K562 (cell line): ENCODE data around the gene PDE4D. TPM values are rescaled to one million over a fixed set of nuclear protein-coding genes. Genes with fewer than 3 reads are reported as not detected.

ENCODE experiments used
- ATAC-seq: fragments of 200-7000 bp; cut with Tn5 transposase; 3 replicates; pipeline ENCODE4 v1.9.1; 2020; ENCODE audit warnings: moderate library complexity
- BruUV-seq: library from RNA; stranded (reverse); fragments of 400-500 nt; replicated peaks from 2 replicates; lab custom pipeline; 2021; lab: Mats Ljungman, UMichigan
- CTCF ChIA-PET: fragments of 300-600 bp; formaldehyde crosslinking; extraction: SDS; loops from one replicate; lab custom pipeline; 2021; ENCODE audit warnings: low intra/inter-chr PET ratio; lab: Yijun Ruan, JAX
- POLR2A ChIA-PET: fragments of 300-600, 350-650 bp; sonication (Branson Sonifier 250); formaldehyde crosslinking; extraction: SDS; loops from one replicate; lab custom pipeline; 2021; ENCODE audit warnings: antibody characterized with exemption, inconsistent platforms; lab: Yijun Ruan, JAX
- DNase-seq, 4 experiments: peaks; one replicate each; pipeline versions ENCODE4 v3.0.0 to v3.0.0-alpha.2; 2011 to 2018; ENCODE audit warnings: low spot score in 3 of 4, mixed read lengths in 3 of 4; ENCODE audit errors: extremely low read depth in 1 of 4
- FAIRE-seq: peaks from 2 replicates; lab custom pipeline; 2011; peaks lifted over from hg19 to GRCh38; lab: Jason Lieb, UNC
- H2AFZ ChIP-seq: 2 replicates; pipeline ENCODE4 v1.6.0; 2011; ENCODE audit warnings: low read depth, low read length, control low read depth, inconsistent platforms
- H3K27ac ChIP-seq: fragments of 200-600 bp; 3 replicates; pipeline ENCODE4 v1.8.0; 2011; ENCODE audit warnings: low read depth, mild to moderate bottlenecking, control low read depth, inconsistent platforms, low read length, moderate library complexity, mixed read lengths; ENCODE audit errors: extremely low read depth
- H3K27me3 ChIP-seq, 2 experiments: fragments of 300-600 bp in 1 of 2; 2 replicates in 1 of 2; 3 replicates in 1 of 2; pipeline versions ENCODE4 v1.6.0 to v1.8.0; 2011; ENCODE audit warnings: inconsistent platforms in 2 of 2, low read length in 2 of 2, mild to moderate bottlenecking in 1 of 2, mixed read lengths in 1 of 2, moderate library complexity in 1 of 2; ENCODE audit not compliant: control insufficient read depth in 2 of 2, insufficient read depth in 2 of 2
- H3K36me3 ChIP-seq: fragments of 300-600 bp; 3 replicates; pipeline ENCODE4 v1.8.0; 2011; ENCODE audit warnings: mild to moderate bottlenecking, low read length, inconsistent platforms; ENCODE audit not compliant: control insufficient read depth, insufficient read depth
- H3K4me1 ChIP-seq, 2 experiments: fragments of 200-600 bp in 1 of 2; replicated peaks in 1 of 2; 2 replicates in 1 of 2; 3 replicates in 1 of 2; pipeline versions ENCODE4 v1.5.1 to v1.8.0; 2011; ENCODE audit warnings: inconsistent platforms in 2 of 2, low read length in 2 of 2, mild to moderate bottlenecking in 1 of 2, mixed read lengths in 1 of 2, moderate library complexity in 1 of 2; ENCODE audit not compliant: control insufficient read depth in 2 of 2, insufficient read depth in 2 of 2
- H3K4me2 ChIP-seq: 2 replicates; pipeline ENCODE4 v1.6.1; 2011; ENCODE audit warnings: low read length, control low read depth, inconsistent platforms, mixed read lengths; ENCODE audit not compliant: insufficient read depth
- H3K4me3 ChIP-seq: fragments of 200-600 bp; sonication (generic), shearing (Covaris generic); 2 replicates; pipeline ENCODE4 v1.5.1; 2016; ENCODE audit warnings: control low read depth, inconsistent platforms
- H3K79me2 ChIP-seq: fragments of 200-600 bp; 3 replicates; pipeline ENCODE4 v1.8.0; 2011; ENCODE audit warnings: low read length, inconsistent platforms; ENCODE audit not compliant: control insufficient read depth, insufficient read depth
- H3K9ac ChIP-seq, 2 experiments: 2 replicates each; pipeline versions ENCODE4 v1.6.0 to v1.6.1; 2011; ENCODE audit warnings: low read depth in 2 of 2, low read length in 2 of 2, control low read depth in 1 of 2, inconsistent platforms in 1 of 2, mild to moderate bottlenecking in 1 of 2, mixed read lengths in 1 of 2; ENCODE audit not compliant: insufficient read depth in 1 of 2
- H3K9me1 ChIP-seq: one replicate; pipeline ENCODE4 v1.6.0; 2011; ENCODE audit warnings: inconsistent platforms, mild to moderate bottlenecking, low read length, moderate library complexity; ENCODE audit not compliant: control insufficient read depth, insufficient read depth
- H3K9me3 ChIP-seq: replicated peaks from 2 replicates; pipeline ENCODE4 v1.5.1; 2011; ENCODE audit warnings: low read depth, low read length, inconsistent platforms; ENCODE audit not compliant: control insufficient read depth, insufficient read depth
- H4K20me1 ChIP-seq: replicated peaks from 2 replicates; pipeline ENCODE4 v1.6.1; 2011; ENCODE audit warnings: low read length, inconsistent platforms, mixed read lengths; ENCODE audit not compliant: control insufficient read depth, insufficient read depth
- ARID3B ChIP-seq: fragments of 250-450 bp; sonication (Bioruptor Pico); IDR thresholded peaks from 2 replicates; pipeline ENCODE4 v1.4.0; 2020; ENCODE audit warnings: borderline replicate concordance
- ARID4B ChIP-seq: sonication (generic); formaldehyde crosslinking; IDR thresholded peaks from 2 replicates; pipeline ENCODE4 v1.8.0; 2022; ENCODE audit warnings: mild to moderate bottlenecking, missing genetic modification reagents
- EP300 ChIP-seq: IDR thresholded peaks from 2 replicates; pipeline ENCODE4 v1.6.1; 2012; ENCODE audit warnings: low read length, improper control_type of control experiment
- FOS ChIP-seq: IDR thresholded peaks from 3 replicates; pipeline ENCODE4 v1.6.1; 2011; ENCODE audit not compliant: insufficient read length; ENCODE audit errors: extremely low read depth
- GABPB2 ChIP-seq: fragments of 250-450 bp; sonication (Bioruptor Pico); conservative IDR thresholded peaks from 2 replicates; pipeline ENCODE4 v1.5.1; 2021; ENCODE audit warnings: mild to moderate bottlenecking
- HNRNPUL1 ChIP-seq: fragments of 200-400 bp; formaldehyde crosslinking; IDR thresholded peaks from 2 replicates; pipeline ENCODE4 v1.6.1; 2017; ENCODE audit warnings: low read length
- LCOR ChIP-seq: sonication (generic); formaldehyde crosslinking; IDR thresholded peaks from 2 replicates; pipeline ENCODE4 v1.8.0; 2022; ENCODE audit warnings: mild to moderate bottlenecking, missing genetic modification reagents
- NCOA4 ChIP-seq: fragments of 450-650 bp; IDR thresholded peaks from 2 replicates; pipeline ENCODE4 v1.6.1; 2018; ENCODE audit warnings: mild to moderate bottlenecking; ENCODE audit not compliant: partially characterized antibody
- ZNF609 ChIP-seq: sonication (generic); formaldehyde crosslinking; IDR thresholded peaks from 2 replicates; pipeline ENCODE4 v1.8.1; 2023; ENCODE audit warnings: missing genetic modification reagents, mild to moderate bottlenecking, borderline replicate concordance
- ZNF766 ChIP-seq: fragments of 200-800 bp; sonication (Bioruptor generic); conservative IDR thresholded peaks from 2 replicates; pipeline ENCODE4 v1.6.1; 2016; ENCODE audit warnings: missing genetic modification characterization, missing compliant biosample characterization
- WGBS: fragments of 100-300 bp; shearing (Covaris generic); methylation state at CpG from one replicate; pipeline ENCODE4 v1.1.6; 2016; ENCODE audit warnings: low coverage, mixed read lengths; ENCODE audit not compliant: insufficient coverage; ENCODE audit errors: missing lambda C conversion rate; 5-methylcytosine and 5-hydroxymethylcytosine counted together
- in situ Hi-C: fragments of 300-500 bp; cut with MboI; formaldehyde crosslinking; loops from 4 replicates; pipeline ENCODE4 v1.15.0; 2018; ENCODE audit warnings: inconsistent platforms, mixed read lengths
- intact Hi-C: fragments of 100-400 bp; cut with micrococcal nuclease; formaldehyde crosslinking; loops from 2 replicates; pipeline ENCODE4 v1.14.2; 2022
- polyA plus RNA-seq, 8 experiments: library from polyadenylated mRNA; depleted of rRNA in 4 of 8; stranded (reverse) in 5 of 8; unstranded in 3 of 8; fragments of >200 nt; fragmentation: Nextera tagmentation in 2 of 8; fragmentation: Illumina TruSeq in 1 of 8; extraction: Ambion mirVana in 2 of 8; extraction: Trizol in 1 of 8; gene quantifications; 2 replicates each; pipeline versions ENCODE4 v1.2.1 to v1.2.3, GENCODE V29; 2011 to 2014; ENCODE audit warnings: inconsistent platforms in 1 of 8, missing spikeins in 1 of 8
- total RNA-seq, 7 experiments: library from RNA; depleted of rRNA in 6 of 7; stranded (reverse); fragments of >200 nt in 6 of 7; fragmentation: Illumina TruSeq in 2 of 7; extraction: Trizol in 2 of 7; gene quantifications; 2 replicates each; pipeline versions ENCODE4 v1.2.1 to v1.2.3, GENCODE V29; 2011 to 2021; ENCODE audit warnings: low replicate concordance in 1 of 7

PDE4D gene
- total and polyA plus RNA-seq, 9 of the 15 experiments (the other 6 are each of a cell fraction or from before 2014, with no cell fraction given), result 0.04 to 0.46 (median 0.13) TPM

- POLR2A ChIA-PET, result no interaction called here
- H3K9me1 ChIP-seq, result no peaks in the 10 kb centered on the region
- H3K27ac ChIP-seq, result no peak overlapping the region
- H3K4me3 ChIP-seq, result no peak overlapping the region
- no peak overlapping the region for H3K9ac ChIP-seq
- no peak overlapping the region for H2AFZ ChIP-seq
- H3K4me2 ChIP-seq, result no peak overlapping the region
- FAIRE-seq, result no peak
- 2% methylated on average over 3 of the region's 3 CpGs for WGBS
- in situ Hi-C loops (no loop called here), intact Hi-C loops (loop anchor here (10.0 kb wide), 1 partner anchor 143 kb away; no protein-coding TSS in a partner anchor)
- no TSS peak for BruUV-seq
- no peaks in the 10 kb centered on the region for H3K9me3 ChIP-seq
- no peak for DNase-seq
- no peaks in the 10 kb centered on the region for H3K27me3 ChIP-seq
- no peaks in the 10 kb centered on the region for H3K79me2 ChIP-seq
- ATAC-seq, result no peak
- H4K20me1 ChIP-seq, result no peaks in the 10 kb centered on the region
- no peaks in the 10 kb centered on the region for H3K4me1 ChIP-seq
- CTCF ChIA-PET, result no interaction called here
- H3K36me3 ChIP-seq, result no peaks in the 10 kb centered on the region
- TF ChIP-seq ARID4B (CRISPR knock-in tag) (no peak), ZNF609 (CRISPR knock-in tag) (no peak), ZNF766 (no peak), ARID3B (CRISPR knock-in tag) (no peak), FOS (no peak), NCOA4 (no peak), EP300 (no peak), LCOR (no peak), HNRNPUL1 (no peak), GABPB2 (CRISPR knock-in tag) (no peak)
Observed at GRCh38 chr5:59177644-59178043, 715.9 kb downstream of the PDE4D start.
